ENCODE data around the gene ZC3HAV1L.

Gene ZC3HAV1L

GRCh38 chr7:139043823-139044812 is 8.3 kb upstream of the ZC3HAV1L start:
- Histone ChIP-seq H3K27me3 (ENCODE audit: control insufficient read depth in 1 of 2, insufficient read depth in 1 of 2, low read length in 2 of 2) (no peaks in the 10 kb centered on the region), H3K36me3 (ENCODE audit: control insufficient read depth in 1 of 2, insufficient read depth in 2 of 2, low read depth in 1 of 2, low read length in 2 of 2) (peaks cover 5 to 59% of the 10 kb centered on the region in 2 experiments), H3K4me2 (ENCODE audit: low read length, poor library complexity, severe bottlenecking) (no peak overlapping the region), H2BK15ac (ENCODE audit: low read depth, poor library complexity, severe bottlenecking) (no peak overlapping the region), H3K27ac (ENCODE audit: low read length, poor library complexity, severe bottlenecking) (no peak overlapping the region), H3K4me3 (ENCODE audit: insufficient read depth in 1 of 2, low read depth in 1 of 2, low read length in 2 of 2) (no peak overlapping the region), H3K79me1 (replicated peaks; ENCODE audit: low read length, poor library complexity, severe bottlenecking) (no peaks in the 10 kb centered on the region), H3K4me1 (ENCODE audit: control insufficient read depth, insufficient read depth, low read depth, low read length) (no peaks in the 10 kb centered on the region), H2AFZ (ENCODE audit: low read depth, low read length) (no peak overlapping the region), H3K23ac (ENCODE audit: low read length in 2 of 2) (no peak overlapping the region), H2BK5ac (ENCODE audit: low read depth, low read length, poor library complexity, severe bottlenecking) (no peak overlapping the region), H3K4ac (ENCODE audit: low read depth in 1 of 2, low read length in 2 of 2) (no peak overlapping the region), H2AK5ac (ENCODE audit: low read length, severe bottlenecking) (no peak overlapping the region), H2BK120ac (ENCODE audit: low read depth, low read length) (peak overlapping the region; percentile 43), H3K9ac (ENCODE audit: low read length) (no peak overlapping the region), H2BK12ac (ENCODE audit: low read length in 2 of 2) (peak overlapping the region in 1 of 2 experiments; percentile 87), H3K9me3 (ENCODE audit: control insufficient read depth, low read length) (no peaks in the 10 kb centered on the region), H4K91ac (ENCODE audit: low read length) (peak overlapping the region; percentile 85), H4K8ac (ENCODE audit: low read length) (peak overlapping the region; percentile 87), H3K18ac (ENCODE audit: low read depth in 1 of 2, low read length in 2 of 2) (peak overlapping the region; percentile 50 to 85), H3K14ac (ENCODE audit: low read length in 2 of 2) (no peak overlapping the region)
- 48% methylated on average over 11 of the region's 14 CpGs for WGBS
- DNase-seq = peak; percentile 79

DNA sequence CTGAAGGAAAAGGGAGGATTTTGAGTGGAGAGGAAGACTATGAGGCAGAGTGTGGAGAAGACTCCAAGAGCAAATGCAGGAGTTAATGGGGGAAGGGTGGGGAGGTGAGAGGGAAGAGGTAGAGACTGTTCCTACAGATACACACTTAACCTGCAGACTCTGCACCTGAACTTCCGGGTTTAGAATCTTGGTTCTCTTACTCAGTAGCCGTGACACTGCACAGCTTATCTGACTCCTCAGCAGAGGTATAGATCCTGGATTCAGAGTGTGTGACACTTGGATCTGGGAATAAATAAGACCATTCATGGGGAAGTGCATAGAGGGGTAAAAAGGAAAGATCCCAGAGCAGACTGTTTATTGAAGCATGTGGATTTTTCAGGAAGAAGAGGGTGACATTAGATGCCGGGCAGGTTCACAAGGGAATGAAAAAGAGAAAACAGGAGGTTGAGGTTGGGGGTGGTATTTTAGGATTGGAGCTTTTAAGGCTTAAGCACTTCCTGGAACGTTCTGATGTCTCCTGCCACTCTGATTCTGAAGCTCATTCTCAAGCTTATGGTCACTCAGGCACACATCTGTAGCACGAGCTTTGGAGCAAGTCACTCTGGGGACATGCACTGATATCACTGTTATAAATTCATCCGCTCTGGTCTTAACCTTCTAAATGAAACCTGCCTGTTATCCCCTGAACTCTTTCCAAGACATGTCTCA is 5.7 kb upstream of the ZC3HAV1L start:
- Histone ChIP-seq H3K79me1 (replicated peaks; ENCODE audit: low read length, poor library complexity, severe bottlenecking) (no peaks in the 10 kb centered on the region), H2BK12ac (ENCODE audit: low read length in 2 of 2) (no peak overlapping the region), H3K9me3 (ENCODE audit: control insufficient read depth, low read length) (no peaks in the 10 kb centered on the region), H3K23ac (ENCODE audit: low read length in 2 of 2) (no peak overlapping the region), H4K91ac (ENCODE audit: low read length) (no peak overlapping the region), H3K36me3 (ENCODE audit: control insufficient read depth in 1 of 2, insufficient read depth in 2 of 2, low read depth in 1 of 2, low read length in 2 of 2) (peaks cover 0 to 35% of the 10 kb centered on the region in 2 experiments), H2BK5ac (ENCODE audit: low read depth, low read length, poor library complexity, severe bottlenecking) (no peak overlapping the region), H3K4me3 (ENCODE audit: insufficient read depth in 1 of 2, low read depth in 1 of 2, low read length in 2 of 2) (no peak overlapping the region), H3K4ac (ENCODE audit: low read depth in 1 of 2, low read length in 2 of 2) (no peak overlapping the region), H3K9ac (ENCODE audit: low read length) (no peak overlapping the region), H3K4me2 (ENCODE audit: low read length, poor library complexity, severe bottlenecking) (no peak overlapping the region), H4K8ac (ENCODE audit: low read length) (no peak overlapping the region), H3K4me1 (ENCODE audit: control insufficient read depth, insufficient read depth, low read depth, low read length) (no peaks in the 10 kb centered on the region), H2BK15ac (ENCODE audit: low read depth, poor library complexity, severe bottlenecking) (no peak overlapping the region), H2AK5ac (ENCODE audit: low read length, severe bottlenecking) (no peak overlapping the region), H3K27me3 (ENCODE audit: control insufficient read depth in 1 of 2, insufficient read depth in 1 of 2, low read length in 2 of 2) (no peaks in the 10 kb centered on the region), H3K27ac (ENCODE audit: low read length, poor library complexity, severe bottlenecking) (no peak overlapping the region), H3K14ac (ENCODE audit: low read length in 2 of 2) (no peak overlapping the region), H2BK120ac (ENCODE audit: low read depth, low read length) (no peak overlapping the region), H3K18ac (ENCODE audit: low read depth in 1 of 2, low read length in 2 of 2) (peak overlapping the region in 1 of 2 experiments; percentile 6), H2AFZ (ENCODE audit: low read depth, low read length) (no peak overlapping the region)
- 84% methylated on average over 6 of the region's 6 CpGs for WGBS
- no peak for DNase-seq

DNA sequence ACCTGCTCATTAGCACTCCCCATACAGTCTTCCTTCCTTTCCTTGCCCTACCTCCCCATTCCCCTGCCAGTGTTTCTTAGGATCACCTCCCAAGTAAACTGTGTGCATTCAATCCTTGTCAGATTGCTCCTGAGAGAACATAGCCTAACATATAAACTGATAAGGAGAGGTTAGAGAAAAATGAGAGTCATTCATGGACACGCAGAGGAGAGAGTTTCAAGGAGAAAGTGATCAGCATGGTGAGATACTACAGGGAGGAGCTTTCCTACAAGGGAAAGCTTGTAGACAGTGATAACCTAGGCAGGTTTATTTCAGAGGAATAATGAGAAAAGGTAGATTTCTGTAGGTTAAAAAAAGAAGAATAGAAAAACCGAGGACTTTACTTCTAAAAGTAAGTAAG is 2.8 kb upstream of the ZC3HAV1L start:
- Histone ChIP-seq H3K9me3 (ENCODE audit: control insufficient read depth, low read length) (no peaks in the 10 kb centered on the region), H3K79me1 (replicated peaks; ENCODE audit: low read length, poor library complexity, severe bottlenecking) (peaks cover 2% of the 10 kb centered on the region), H3K4me1 (ENCODE audit: control insufficient read depth, insufficient read depth, low read depth, low read length) (peaks cover 17% of the 10 kb centered on the region), H3K18ac (ENCODE audit: low read depth in 1 of 2, low read length in 2 of 2) (no peak overlapping the region), H2AK5ac (ENCODE audit: low read length, severe bottlenecking) (no peak overlapping the region), H4K91ac (ENCODE audit: low read length) (no peak overlapping the region), H2BK5ac (ENCODE audit: low read depth, low read length, poor library complexity, severe bottlenecking) (no peak overlapping the region), H4K8ac (ENCODE audit: low read length) (no peak overlapping the region), H2BK120ac (ENCODE audit: low read depth, low read length) (no peak overlapping the region), H2BK12ac (ENCODE audit: low read length in 2 of 2) (no peak overlapping the region), H2AFZ (ENCODE audit: low read depth, low read length) (no peak overlapping the region), H3K27ac (ENCODE audit: low read length, poor library complexity, severe bottlenecking) (no peak overlapping the region), H2BK15ac (ENCODE audit: low read depth, poor library complexity, severe bottlenecking) (no peak overlapping the region), H3K4ac (ENCODE audit: low read depth in 1 of 2, low read length in 2 of 2) (no peak overlapping the region), H3K14ac (ENCODE audit: low read length in 2 of 2) (no peak overlapping the region), H3K27me3 (ENCODE audit: control insufficient read depth in 1 of 2, insufficient read depth in 1 of 2, low read length in 2 of 2) (no peaks in the 10 kb centered on the region), H3K4me3 (ENCODE audit: insufficient read depth in 1 of 2, low read depth in 1 of 2, low read length in 2 of 2) (no peak overlapping the region), H3K9ac (ENCODE audit: low read length) (no peak overlapping the region), H3K36me3 (ENCODE audit: control insufficient read depth in 1 of 2, insufficient read depth in 2 of 2, low read depth in 1 of 2, low read length in 2 of 2) (peaks cover 5 to 13% of the 10 kb centered on the region in 2 experiments), H3K4me2 (ENCODE audit: low read length, poor library complexity, severe bottlenecking) (no peak overlapping the region), H3K23ac (ENCODE audit: low read length in 2 of 2) (no peak overlapping the region)
- DNase-seq = no peak
- WGBS = 81% methylated on average over 2 of the region's 2 CpGs

DNA sequence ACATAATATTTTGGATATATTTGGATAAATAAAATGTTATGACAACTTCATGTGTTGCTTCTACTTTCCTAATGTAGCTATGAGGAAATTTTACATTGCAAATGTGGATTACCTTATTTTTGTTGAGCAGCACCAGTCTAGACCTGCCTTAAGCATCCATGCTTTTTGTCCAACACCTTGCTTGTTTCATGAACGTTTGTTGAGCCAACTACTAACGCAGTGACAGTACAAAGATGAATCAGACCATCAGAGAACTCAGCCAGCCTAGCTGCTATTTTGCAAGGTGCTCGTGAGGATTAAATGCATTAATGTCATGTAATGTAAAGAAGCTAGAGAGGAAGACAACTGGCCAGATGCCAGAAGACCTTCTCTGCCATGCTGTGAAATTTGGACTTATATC is 1.1 kb upstream of the ZC3HAV1L start:
- Histone ChIP-seq H2AFZ (ENCODE audit: low read depth, low read length) (no peak overlapping the region), H3K79me1 (replicated peaks; ENCODE audit: low read length, poor library complexity, severe bottlenecking) (peaks cover 3% of the 10 kb centered on the region), H3K18ac (ENCODE audit: low read depth in 1 of 2, low read length in 2 of 2) (no peak overlapping the region), H3K36me3 (ENCODE audit: control insufficient read depth in 1 of 2, insufficient read depth in 2 of 2, low read depth in 1 of 2, low read length in 2 of 2) (peaks cover 7 to 20% of the 10 kb centered on the region in 2 experiments), H2AK5ac (ENCODE audit: low read length, severe bottlenecking) (no peak overlapping the region), H3K4me3 (ENCODE audit: insufficient read depth in 1 of 2, low read depth in 1 of 2, low read length in 2 of 2) (no peak overlapping the region), H2BK12ac (ENCODE audit: low read length in 2 of 2) (no peak overlapping the region), H2BK120ac (ENCODE audit: low read depth, low read length) (no peak overlapping the region), H2BK15ac (ENCODE audit: low read depth, poor library complexity, severe bottlenecking) (no peak overlapping the region), H3K27ac (ENCODE audit: low read length, poor library complexity, severe bottlenecking) (no peak overlapping the region), H4K8ac (ENCODE audit: low read length) (no peak overlapping the region), H4K91ac (ENCODE audit: low read length) (no peak overlapping the region), H3K9ac (ENCODE audit: low read length) (no peak overlapping the region), H2BK5ac (ENCODE audit: low read depth, low read length, poor library complexity, severe bottlenecking) (no peak overlapping the region), H3K4me2 (ENCODE audit: low read length, poor library complexity, severe bottlenecking) (no peak overlapping the region), H3K4me1 (ENCODE audit: control insufficient read depth, insufficient read depth, low read depth, low read length) (peaks cover 19% of the 10 kb centered on the region), H3K27me3 (ENCODE audit: control insufficient read depth in 1 of 2, insufficient read depth in 1 of 2, low read length in 2 of 2) (no peaks in the 10 kb centered on the region), H3K4ac (ENCODE audit: low read depth in 1 of 2, low read length in 2 of 2) (no peak overlapping the region), H3K23ac (ENCODE audit: low read length in 2 of 2) (no peak overlapping the region), H3K14ac (ENCODE audit: low read length in 2 of 2) (no peak overlapping the region), H3K9me3 (ENCODE audit: control insufficient read depth, low read length) (no peaks in the 10 kb centered on the region)
- no peak for DNase-seq
- 81% methylated on average over 3 of the region's 3 CpGs for WGBS

All from mesenchymal stem cell (in vitro differentiated cells and primary cell).